ENCODE measurements around the gene SLFN12L. TPM values are rescaled to one million over a fixed set of nuclear protein-coding genes. Genes with fewer than 3 reads are reported as not detected.
"Not testable (repeated sequence)": the region's sequence is repeated elsewhere in the genome, so short reads cannot be mapped to it uniquely, and the experiment has no call there.

SLFN12L gene
- total and polyA plus RNA-seq, 10 of the 15 experiments (the other 5 are each of a cell fraction or from before 2014, with no cell fraction given), result 1.0 to 21.3 (median 9.4) TPM

DNA sequence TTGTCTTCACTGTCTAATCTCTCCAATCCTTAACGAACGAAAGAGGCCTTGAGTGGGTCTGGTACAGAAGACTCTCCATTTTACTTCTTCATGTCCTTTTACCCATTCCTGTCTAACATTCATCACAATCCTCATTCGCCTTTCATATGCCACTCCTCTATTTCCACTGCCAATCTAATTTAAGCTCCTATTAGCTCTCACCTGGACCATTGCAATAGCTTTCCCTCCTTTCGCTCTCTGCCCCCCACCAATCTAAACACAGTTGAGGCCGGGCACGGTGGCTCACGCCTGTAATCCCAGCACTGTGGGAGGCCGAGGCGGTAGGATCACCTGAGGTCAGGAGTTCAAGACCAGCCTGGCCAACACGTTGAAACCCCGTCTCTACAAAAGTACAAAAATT, 29.5 kb upstream of the SLFN12L start:
- Histone ChIP-seq H3K4me3 (no peak overlapping the region), H3K27me3 (replicated peaks in 1 of 2; ENCODE audit: control insufficient read depth in 2 of 2, insufficient read depth in 2 of 2, low read length in 1 of 2) (no peaks in the 10 kb centered on the region; a peak in 1 of 4 replicates), H3K36me3 (ENCODE audit: control insufficient read depth in 2 of 2, insufficient read depth in 2 of 2, low read length in 1 of 2) (no peaks in the 10 kb centered on the region), H3K4me2 (ENCODE audit: control insufficient read depth, insufficient read depth) (no peak overlapping the region), H3K4me1 (ENCODE audit: control insufficient read depth, insufficient read depth, low read length) (peaks cover 3% of the 10 kb centered on the region; the same call in 1 of the 2 replicates), H4K20me1 (ENCODE audit: control insufficient read depth, insufficient read depth) (no peaks in the 10 kb centered on the region), H3K9ac (ENCODE audit: control insufficient read depth, insufficient read depth, low read length) (no peak overlapping the region), H2AFZ (ENCODE audit: control insufficient read depth, low read depth, low read length) (no peak overlapping the region), H3K79me2 (ENCODE audit: control insufficient read depth, insufficient read depth, low read length) (peaks cover 24% of the 10 kb centered on the region), H3K27ac (ENCODE audit: control insufficient read depth, insufficient read depth) (no peak overlapping the region), H3K9me3 (replicated peaks; ENCODE audit: control insufficient read depth, insufficient read depth, low read length) (no peaks in the 10 kb centered on the region)
- in situ Hi-C loops (cut with MboI) (no loop called here), intact Hi-C loops (cut with micrococcal nuclease; ENCODE audit: unreplicated experiment) (no loop called here)
- no peak for DNase-seq (ENCODE audit: low read depth, low spot score)
- no peak for ATAC-seq
- TF ChIP-seq CHD2 (IDR thresholded peaks at IDR 0.05; ENCODE audit: borderline replicate concordance, low read depth, low read length) (no peak), SUZ12 (IDR thresholded peaks at IDR 0.05; ENCODE audit: unreplicated experiment) (no peak), HDAC2 (IDR thresholded peaks at IDR 0.05) (no peak), ZNF622 (IDR thresholded peaks at IDR 0.05) (no peak), SP1 (IDR thresholded peaks at IDR 0.05; ENCODE audit: low read depth, low read length) (no peak), MEF2B (IDR thresholded peaks at IDR 0.05; ENCODE audit: partially characterized antibody, poor library complexity, severe bottlenecking) (no peak)
- SMC1A ChIA-PET (ENCODE audit: uncharacterized antibody, unreplicated experiment), result interaction anchor here (1.2 kb wide), 1 partner anchor 9 kb away, joined by 3 read pairs; no protein-coding TSS in a partner anchor
- WGBS (ENCODE audit: insufficient coverage, insufficient replicate concordance, low lambda C conversion rate, missing lambda C conversion rate), result 98% methylated on average over 11 of the region's 11 CpGs
- POLR2A ChIA-PET, result interaction anchor here (0.7 to 2.7 kb wide), 7 partner anchors 8 to 477 kb away, joined by 3 to 16 read pairs (median 5); partner anchors contain the start of gene PEX12
- no peak for FAIRE-seq
- RAD21 ChIA-PET (ENCODE audit: unreplicated experiment), result no interaction called here
- CTCF ChIA-PET, result no interaction called here
- no TSS peak for BruUV-seq (replicated peaks)

- H3K27me3 ChIP-seq (replicated peaks in 1 of 2; ENCODE audit: control insufficient read depth in 2 of 2, insufficient read depth in 2 of 2, low read length in 1 of 2); H3K4me3 ChIP-seq; H3K9ac ChIP-seq (ENCODE audit: control insufficient read depth, insufficient read depth, low read length); SMC1A ChIA-PET (ENCODE audit: uncharacterized antibody, unreplicated experiment); BruUV-seq (replicated peaks); H3K27ac ChIP-seq (ENCODE audit: control insufficient read depth, insufficient read depth); H3K79me2 ChIP-seq (ENCODE audit: control insufficient read depth, insufficient read depth, low read length); in situ Hi-C loops (cut with MboI); H4K20me1 ChIP-seq (ENCODE audit: control insufficient read depth, insufficient read depth); H3K4me1 ChIP-seq (ENCODE audit: control insufficient read depth, insufficient read depth, low read length); H3K9me3 ChIP-seq (replicated peaks; ENCODE audit: control insufficient read depth, insufficient read depth, low read length); H3K36me3 ChIP-seq (ENCODE audit: control insufficient read depth in 2 of 2, insufficient read depth in 2 of 2, low read length in 1 of 2); H2AFZ ChIP-seq (ENCODE audit: control insufficient read depth, low read depth, low read length); ATAC-seq; H3K4me2 ChIP-seq (ENCODE audit: control insufficient read depth, insufficient read depth); FAIRE-seq; intact Hi-C loops (cut with micrococcal nuclease; ENCODE audit: unreplicated experiment); DNase-seq (ENCODE audit: low read depth, low spot score): not testable (repeated sequence)
- POLR2A ChIA-PET, result interaction anchor here (0.6 kb wide), 1 partner anchor 25 kb away, joined by 3 read pairs; no protein-coding TSS in a partner anchor
- CTCF ChIA-PET, result interaction anchor here (0.7 to 1.3 kb wide), 3 partner anchors 15 to 443 kb away, joined by 3 to 4 read pairs (median 3); partner anchors contain the start of gene RAD51D
- RAD21 ChIA-PET (ENCODE audit: unreplicated experiment), result interaction anchor here (1.0 kb wide), 1 partner anchor 184 kb away, joined by 3 read pairs; no protein-coding TSS in a partner anchor
- 80% methylated on average over 16 of the region's 16 CpGs for WGBS (ENCODE audit: insufficient coverage, insufficient replicate concordance, low lambda C conversion rate, missing lambda C conversion rate)
Measured at GRCh38 chr17:35563181-35563580, 25.7 kb upstream of the SLFN12L start.

All from GM12878 (cell line).